GM12878 (cell line): Measurements from ENCODE around the gene FAHD2A. TPM values are rescaled to one million over a fixed set of nuclear protein-coding genes. Genes with fewer than 3 reads are reported as not detected.

Source experiments
- ATAC-seq: fragments of 200-7000 bp; cut with Tn5 transposase; 3 replicates; pipeline ENCODE4 v1.9.1; 2020; ENCODE audit warnings: mild to moderate bottlenecking, moderate library complexity
- BruUV-seq: library from RNA; stranded (reverse); fragments of 400-500 nt; replicated peaks from 2 replicates; lab custom pipeline; 2021; lab: Mats Ljungman, UMichigan
- CTCF ChIA-PET: fragments of 300-600 bp; sonication (Branson Sonifier 250); formaldehyde crosslinking; extraction: SDS; loops from one replicate; lab custom pipeline; 2021; ENCODE audit warnings: inconsistent platforms; lab: Yijun Ruan, JAX
- POLR2A ChIA-PET: fragments of 350-600 bp; formaldehyde crosslinking; extraction: SDS; loops from one replicate; lab custom pipeline; 2021; ENCODE audit warnings: inconsistent platforms; lab: Charles Lee
- RAD21 ChIA-PET: fragments of 300-600 bp; sonication (Branson Sonifier 250); formaldehyde crosslinking; loops from one replicate; lab custom pipeline; 2023; ENCODE audit warnings: antibody characterized with exemption; ENCODE audit not compliant: unreplicated experiment; lab: Charles Lee
- SMC1A ChIA-PET: fragments of 300-600 bp; sonication (Branson Sonifier 250); formaldehyde crosslinking; loops from one replicate; lab custom pipeline; 2023; ENCODE audit not compliant: unreplicated experiment, uncharacterized antibody; lab: Charles Lee
- DNase-seq: peaks from one replicate; pipeline ENCODE4 v3.0.0-alpha.2; 2011; ENCODE audit warnings: low read depth, low spot score
- FAIRE-seq: peaks from 3 replicates; lab custom pipeline; 2011; peaks lifted over from hg19 to GRCh38; lab: Jason Lieb, UNC
- H2AFZ ChIP-seq: 2 replicates; pipeline ENCODE4 v1.6.0; 2011; ENCODE audit warnings: low read depth, low read length, control low read depth; ENCODE audit not compliant: control insufficient read depth
- H3K27ac ChIP-seq: 2 replicates; pipeline ENCODE4 v1.5.1; 2011; ENCODE audit warnings: control low read depth; ENCODE audit not compliant: control insufficient read depth, insufficient read depth
- H3K27me3 ChIP-seq, 2 experiments: replicated peaks in 1 of 2; 2 replicates each; pipeline versions ENCODE4 v1.6.0 to v1.6.1; 2011; ENCODE audit warnings: low read length in 1 of 2; ENCODE audit not compliant: control insufficient read depth in 2 of 2, insufficient read depth in 2 of 2
- H3K36me3 ChIP-seq, 2 experiments: 2 replicates each; pipeline ENCODE4 v1.5.1; 2011; ENCODE audit warnings: low read length in 1 of 2; ENCODE audit not compliant: control insufficient read depth in 2 of 2, insufficient read depth in 2 of 2
- H3K4me1 ChIP-seq: 2 replicates; pipeline ENCODE4 v1.6.1; 2011; ENCODE audit warnings: mild to moderate bottlenecking, low read length, moderate library complexity, mixed read lengths; ENCODE audit not compliant: control insufficient read depth, insufficient read depth
- H3K4me2 ChIP-seq: 2 replicates; pipeline ENCODE4 v1.6.0; 2011; ENCODE audit warnings: control low read depth; ENCODE audit not compliant: control insufficient read depth, insufficient read depth
- H3K4me3 ChIP-seq: fragments of 200-600 bp; sonication (generic); 2 replicates; pipeline ENCODE4 v1.5.1; 2016
- H3K79me2 ChIP-seq: 2 replicates; pipeline ENCODE4 v1.6.0; 2011; ENCODE audit warnings: low read length; ENCODE audit not compliant: control insufficient read depth, insufficient read depth
- H3K9ac ChIP-seq: 2 replicates; pipeline ENCODE4 v1.8.0; 2011; ENCODE audit warnings: low read length, control low read depth, mixed read lengths; ENCODE audit not compliant: control insufficient read depth, insufficient read depth
- H3K9me3 ChIP-seq: replicated peaks from 3 replicates; pipeline ENCODE4 v1.5.1; 2011; ENCODE audit warnings: mild to moderate bottlenecking, low read length; ENCODE audit not compliant: control insufficient read depth, insufficient read depth
- H4K20me1 ChIP-seq: 2 replicates; pipeline ENCODE4 v1.6.0; 2011; ENCODE audit not compliant: control insufficient read depth, insufficient read depth
- BCL11A ChIP-seq: IDR thresholded peaks from 2 replicates; pipeline ENCODE4 v1.6.1; 2011; ENCODE audit warnings: low read depth, low read length
- E2F4 ChIP-seq: IDR thresholded peaks from 2 replicates; pipeline ENCODE4 v1.6.1; 2012; ENCODE audit warnings: low read depth, low read length, improper control_type of control experiment
- FOXK2 ChIP-seq: fragments of 450-650 bp; IDR thresholded peaks from 2 replicates; pipeline ENCODE4 v1.6.1; 2017; ENCODE audit warnings: mild to moderate bottlenecking, moderate library complexity
- IKZF1 ChIP-seq: fragments of 450-650 bp; conservative IDR thresholded peaks from 2 replicates; pipeline ENCODE4 v1.6.1; 2017; ENCODE audit warnings: antibody characterized with exemption, mild to moderate bottlenecking
- MTA3 ChIP-seq: IDR thresholded peaks from 2 replicates; pipeline ENCODE4 v1.6.1; 2012; ENCODE audit warnings: low read length, inconsistent platforms, borderline replicate concordance
- PRDM15 ChIP-seq: fragments of 450-650 bp; formaldehyde crosslinking; IDR thresholded peaks from 2 replicates; pipeline ENCODE4 v1.4.0; 2020; ENCODE audit warnings: mild to moderate bottlenecking, moderate library complexity
- STAT3 ChIP-seq: IDR thresholded peaks from 2 replicates; pipeline ENCODE4 v1.6.1; 2011; ENCODE audit warnings: low read depth, low read length, improper control_type of control experiment
- TCF3 ChIP-seq: IDR thresholded peaks from 2 replicates; pipeline ENCODE4 v1.6.1; 2012; ENCODE audit warnings: low read depth, mild to moderate bottlenecking, low read length, borderline replicate concordance; ENCODE audit not compliant: insufficient read depth
- WGBS: methylation state at CpG from one replicate; pipeline ENCODE4 v1.1.6; 2016; ENCODE audit warnings: low lambda C conversion rate; ENCODE audit not compliant: insufficient replicate concordance, insufficient coverage; ENCODE audit errors: missing lambda C conversion rate; 5-methylcytosine and 5-hydroxymethylcytosine counted together
- in situ Hi-C: fragments of 300-500 bp; cut with MboI; formaldehyde crosslinking; loops from 9 replicates; pipeline ENCODE4 v1.14.3; 2018; ENCODE audit warnings: mixed read lengths
- intact Hi-C: fragments of 100-400 bp; cut with micrococcal nuclease; formaldehyde crosslinking; loops from one replicate; pipeline ENCODE4 v1.14.2; 2022; ENCODE audit not compliant: unreplicated experiment
- polyA plus RNA-seq, 11 experiments: library from polyadenylated mRNA; depleted of rRNA in 4 of 11; unstranded in 6 of 11; stranded (reverse) in 5 of 11; fragments of >200 nt; fragmentation: Nextera tagmentation in 4 of 11; fragmentation: Illumina TruSeq in 1 of 11; extraction: Ambion mirVana in 4 of 11; extraction: Trizol in 1 of 11; gene quantifications; 1 replicate in 1 of 11; 2 replicates in 10 of 11; pipeline versions ENCODE4 v1.2.1 to v1.2.3, GENCODE V29; 2011 to 2016; ENCODE audit warnings: inconsistent platforms in 2 of 11, missing spikeins in 2 of 11, low read depth in 1 of 11
- total RNA-seq, 4 experiments: library from RNA; depleted of rRNA in 3 of 4; stranded (reverse); fragments of >200 nt in 3 of 4; fragmentation: Illumina TruSeq in 1 of 4; extraction: Trizol in 1 of 4; gene quantifications; 2 replicates each; pipeline versions ENCODE4 v1.2.1 to v1.2.3, GENCODE V29; 2013 to 2021
- TF ChIP-seq, protein P1 (sequence below): fragments of 450-650 bp; IDR thresholded peaks from 2 replicates; pipeline ENCODE4 v1.6.1; 2017; ENCODE audit warnings: mild to moderate bottlenecking, moderate library complexity
- TF ChIP-seq, protein P2 (sequence below): IDR thresholded peaks from 2 replicates; pipeline ENCODE4 v1.6.1; 2012; ENCODE audit warnings: low read length, inconsistent platforms

The FAHD2A gene
- total and polyA plus RNA-seq, 10 of the 15 experiments (the other 5 are each of a cell fraction or from before 2014, with no cell fraction given): 11.2 to 38.2 (median 25.1) TPM

DNA sequence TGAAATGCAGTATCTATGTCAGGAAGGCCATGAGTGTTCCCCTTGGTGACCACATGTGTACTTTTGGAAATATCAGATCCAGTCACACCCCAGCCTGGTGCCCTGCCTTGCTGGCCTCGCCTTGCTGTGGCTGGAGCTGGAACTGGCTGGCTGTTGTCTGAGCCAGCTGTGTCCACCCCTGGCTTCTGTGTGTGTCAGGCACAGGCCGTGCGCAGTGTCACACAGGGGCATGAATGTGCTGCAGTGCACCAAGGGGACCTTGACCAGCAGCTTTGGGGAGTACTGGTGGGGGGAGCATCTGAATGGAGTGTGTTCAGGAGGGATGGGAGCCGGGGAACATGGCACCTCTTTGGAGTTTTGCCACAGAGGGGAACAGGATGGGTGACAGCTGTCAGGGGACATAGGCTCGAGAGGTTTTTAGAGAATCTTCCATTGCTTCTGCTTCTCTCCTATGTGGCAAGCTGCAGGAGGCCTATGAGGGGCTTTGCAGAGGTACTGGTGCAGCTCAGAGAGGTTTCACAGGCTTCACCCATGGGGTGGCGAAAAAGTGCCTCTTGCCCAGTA, 44.7 kb upstream of the FAHD2A start (continued):
- TF ChIP-seq, protein P1, sequence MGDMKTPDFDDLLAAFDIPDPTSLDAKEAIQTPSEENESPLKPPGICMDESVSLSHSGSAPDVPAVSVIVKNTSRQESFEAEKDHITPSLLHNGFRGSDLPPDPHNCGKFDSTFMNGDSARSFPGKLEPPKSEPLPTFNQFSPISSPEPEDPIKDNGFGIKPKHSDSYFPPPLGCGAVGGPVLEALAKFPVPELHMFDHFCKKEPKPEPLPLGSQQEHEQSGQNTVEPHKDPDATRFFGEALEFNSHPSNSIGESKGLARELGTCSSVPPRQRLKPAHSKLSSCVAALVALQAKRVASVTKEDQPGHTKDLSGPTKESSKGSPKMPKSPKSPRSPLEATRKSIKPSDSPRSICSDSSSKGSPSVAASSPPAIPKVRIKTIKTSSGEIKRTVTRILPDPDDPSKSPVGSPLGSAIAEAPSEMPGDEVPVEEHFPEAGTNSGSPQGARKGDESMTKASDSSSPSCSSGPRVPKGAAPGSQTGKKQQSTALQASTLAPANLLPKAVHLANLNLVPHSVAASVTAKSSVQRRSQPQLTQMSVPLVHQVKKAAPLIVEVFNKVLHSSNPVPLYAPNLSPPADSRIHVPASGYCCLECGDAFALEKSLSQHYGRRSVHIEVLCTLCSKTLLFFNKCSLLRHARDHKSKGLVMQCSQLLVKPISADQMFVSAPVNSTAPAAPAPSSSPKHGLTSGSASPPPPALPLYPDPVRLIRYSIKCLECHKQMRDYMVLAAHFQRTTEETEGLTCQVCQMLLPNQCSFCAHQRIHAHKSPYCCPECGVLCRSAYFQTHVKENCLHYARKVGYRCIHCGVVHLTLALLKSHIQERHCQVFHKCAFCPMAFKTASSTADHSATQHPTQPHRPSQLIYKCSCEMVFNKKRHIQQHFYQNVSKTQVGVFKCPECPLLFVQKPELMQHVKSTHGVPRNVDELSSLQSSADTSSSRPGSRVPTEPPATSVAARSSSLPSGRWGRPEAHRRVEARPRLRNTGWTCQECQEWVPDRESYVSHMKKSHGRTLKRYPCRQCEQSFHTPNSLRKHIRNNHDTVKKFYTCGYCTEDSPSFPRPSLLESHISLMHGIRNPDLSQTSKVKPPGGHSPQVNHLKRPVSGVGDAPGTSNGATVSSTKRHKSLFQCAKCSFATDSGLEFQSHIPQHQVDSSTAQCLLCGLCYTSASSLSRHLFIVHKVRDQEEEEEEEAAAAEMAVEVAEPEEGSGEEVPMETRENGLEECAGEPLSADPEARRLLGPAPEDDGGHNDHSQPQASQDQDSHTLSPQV: no peak
- TF ChIP-seq IKZF1: no peak
- TF ChIP-seq, all 136 proteins: peak for 0

- ChIA-PET POLR2A (no interaction called here), CTCF (interaction anchor here (1.1 kb wide), 1 partner anchor 30 kb away, joined by 4 read pairs; no protein-coding TSS in a partner anchor), RAD21 (no interaction called here), SMC1A (interaction anchor here (1.0 kb wide), 1 partner anchor 12 kb away, joined by 3 read pairs; no protein-coding TSS in a partner anchor)
- WGBS: 33% methylated on average over 3 of the region's 3 CpGs
- intact Hi-C loops (no loop called here), in situ Hi-C loops (no loop called here)
- Histone ChIP-seq H3K27ac (no peak overlapping the region), H3K4me2 (no peak overlapping the region), H2AFZ (no peak overlapping the region), H3K9ac (no peak overlapping the region), H3K9me3 (no peaks in the 10 kb centered on the region), H4K20me1 (no peaks in the 10 kb centered on the region), H3K36me3 (no peaks in the 10 kb centered on the region), H3K4me3 (no peak overlapping the region), H3K27me3 (no peaks in the 10 kb centered on the region; a peak in 2 of 4 replicates), H3K79me2 (no peaks in the 10 kb centered on the region), H3K4me1 (no peaks in the 10 kb centered on the region)
- FAIRE-seq (no peak), DNase-seq (no peak), ATAC-seq (no peak)
- no TSS peak for BruUV-seq
- TF ChIP-seq FOXK2: no peak
- TF ChIP-seq, protein P2, sequence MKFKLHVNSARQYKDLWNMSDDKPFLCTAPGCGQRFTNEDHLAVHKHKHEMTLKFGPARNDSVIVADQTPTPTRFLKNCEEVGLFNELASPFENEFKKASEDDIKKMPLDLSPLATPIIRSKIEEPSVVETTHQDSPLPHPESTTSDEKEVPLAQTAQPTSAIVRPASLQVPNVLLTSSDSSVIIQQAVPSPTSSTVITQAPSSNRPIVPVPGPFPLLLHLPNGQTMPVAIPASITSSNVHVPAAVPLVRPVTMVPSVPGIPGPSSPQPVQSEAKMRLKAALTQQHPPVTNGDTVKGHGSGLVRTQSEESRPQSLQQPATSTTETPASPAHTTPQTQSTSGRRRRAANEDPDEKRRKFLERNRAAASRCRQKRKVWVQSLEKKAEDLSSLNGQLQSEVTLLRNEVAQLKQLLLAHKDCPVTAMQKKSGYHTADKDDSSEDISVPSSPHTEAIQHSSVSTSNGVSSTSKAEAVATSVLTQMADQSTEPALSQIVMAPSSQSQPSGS: no peak
- TF ChIP-seq MTA3: no peak
- no peak for TF ChIP-seq PRDM15 (CRISPR knock-in tag)
- no peak for TF ChIP-seq E2F4
- no peak for TF ChIP-seq BCL11A
- TF ChIP-seq STAT3: no peak
- no peak for TF ChIP-seq TCF3
Observed at GRCh38 chr2:95359031-95359430, 43.5 kb upstream of the FAHD2A start.
